GM10266 (cell line): ENCODE results near the gene APOBEC3H.
"Not testable (repeated sequence)": the region's sequence is repeated elsewhere in the genome, so short reads cannot be mapped to it uniquely, and the experiment has no call there.

ENCODE experiments used
- DNase-seq: peaks from one replicate; pipeline ENCODE4 v3.0.0; 2012; ENCODE audit errors: extremely low spot score
- CTCF ChIP-seq: IDR thresholded peaks from 2 replicates; pipeline ENCODE4 v1.5.1; 2012; ENCODE audit warnings: mild to moderate bottlenecking, low read depth; ENCODE audit not compliant: control insufficient read depth, insufficient read depth; ENCODE audit errors: missing control alignments

Gene APOBEC3H

GRCh38 chr22:39073981-39074380, 23.1 kb upstream of the APOBEC3H start:
- TF ChIP-seq CTCF: no peak
- no peak for DNase-seq

GRCh38 chr22:39076155-39077025, 20.7 kb upstream of the APOBEC3H start:
- DNase-seq: not testable (repeated sequence)

- not testable (repeated sequence) for DNase-seq
Measured at GRCh38 chr22:39077026-39077840, 19.8 kb upstream of the APOBEC3H start, which contains the start of gene APOBEC3G. Gene APOBEC3G, plus strand, starts transcription at chr22:39077275. Its CDS starts 87 bp downstream, at chr22:39077362.

- not testable (repeated sequence) for DNase-seq
Measured at GRCh38 chr22:39077912-39078311, 19.1 kb upstream of the APOBEC3H start.

- no peak for TF ChIP-seq CTCF
- no peak for DNase-seq
Measured at GRCh38 chr22:39078329-39078728, 18.7 kb upstream of the APOBEC3H start.

- DNase-seq: not testable (repeated sequence)
Measured at GRCh38 chr22:39079054-39079637, 17.9 kb upstream of the APOBEC3H start.

- no peak for TF ChIP-seq CTCF
- no peak for DNase-seq
Measured at GRCh38 chr22:39080052-39080762, 16.8 kb upstream of the APOBEC3H start.

- no peak for TF ChIP-seq CTCF
- no peak for DNase-seq
Measured at GRCh38 chr22:39081016-39081415, 16.0 kb upstream of the APOBEC3H start.

- TF ChIP-seq CTCF: no peak
- no peak for DNase-seq
Measured at GRCh38 chr22:39081598-39081997, 15.4 kb upstream of the APOBEC3H start.
